HAP-1 (cell line): ENCODE results near the gene PCGF2.

Source experiments
- DNase-seq, 2 experiments: peaks; one replicate each; pipeline ENCODE4 v3.0.0-alpha.2; 2016 to 2020; ENCODE audit warnings: low spot score in 2 of 2
- H3K27me3 ChIP-seq: fragments of 250-450 bp; sonication (Bioruptor Pico); 2 replicates; pipeline ENCODE4 v1.5.1; 2020; ENCODE audit warnings: low read depth, mild to moderate bottlenecking, moderate library complexity
- H3K36me3 ChIP-seq: fragments of 250-450 bp; sonication (Bioruptor Pico); replicated peaks from 2 replicates; pipeline ENCODE4 v1.5.1; 2020; ENCODE audit warnings: mild to moderate bottlenecking
- H3K4me1 ChIP-seq: fragments of 250-450 bp; sonication (Bioruptor Pico); 2 replicates; pipeline ENCODE4 v1.5.1; 2020; ENCODE audit warnings: mild to moderate bottlenecking
- H3K4me3 ChIP-seq: fragments of 250-450 bp; sonication (Bioruptor Pico); 2 replicates; pipeline ENCODE4 v1.5.1; 2020; ENCODE audit warnings: mild to moderate bottlenecking, moderate library complexity
- H3K9me3 ChIP-seq: fragments of 250-450 bp; sonication (Bioruptor Pico); 2 replicates; pipeline ENCODE4 v1.5.1; 2020; ENCODE audit warnings: mild to moderate bottlenecking, moderate library complexity
- in situ Hi-C: fragments of 300-500 bp; cut with MboI; formaldehyde crosslinking; loops from 3 replicates; pipeline ENCODE4 v1.14.3; 2020; ENCODE audit warnings: low sequenced_read_pairs, inconsistent platforms, mixed read lengths

PCGF2 gene

GRCh38 chr17:38702916-38703741 lies 45.0 kb downstream of the PCGF2 start:
- peak in 1 of 2 experiments; percentile 51 for DNase-seq
- H3K9me3 ChIP-seq: no peaks in the 10 kb centered on the region
- peak overlapping the region; percentile 81 for H3K4me3 ChIP-seq
- peaks cover 3% of the 10 kb centered on the region for H3K4me1 ChIP-seq
- no peaks in the 10 kb centered on the region; the same call in none of the 2 replicates for H3K36me3 ChIP-seq
- H3K27me3 ChIP-seq: no peaks in the 10 kb centered on the region
- in situ Hi-C loops: no loop called here

GRCh38 chr17:38702166-38702915 lies 45.8 kb downstream of the PCGF2 start:
- in situ Hi-C loops: no loop called here
- H3K36me3 ChIP-seq: no peaks in the 10 kb centered on the region; the same call in 1 of the 2 replicates
- peak; percentile 86 to 93 for DNase-seq
- peaks cover 3% of the 10 kb centered on the region for H3K4me1 ChIP-seq
- no peaks in the 10 kb centered on the region for H3K9me3 ChIP-seq
- H3K4me3 ChIP-seq: peak overlapping the region; percentile 81
- no peaks in the 10 kb centered on the region for H3K27me3 ChIP-seq

GRCh38 chr17:38701504-38702165 lies 46.5 kb downstream of the PCGF2 start:
- DNase-seq: peak in 1 of 2 experiments; percentile 54
- Histone ChIP-seq H3K4me3 (peak overlapping the region; percentile 81), H3K4me1 (peaks cover 3% of the 10 kb centered on the region), H3K9me3 (no peaks in the 10 kb centered on the region), H3K27me3 (no peaks in the 10 kb centered on the region), H3K36me3 (no peaks in the 10 kb centered on the region; the same call in 1 of the 2 replicates)
- in situ Hi-C loops: no loop called here

- in situ Hi-C loops: no loop called here
- no peak overlapping the region for H3K4me3 ChIP-seq
- H3K27me3 ChIP-seq: no peaks in the 10 kb centered on the region
- no peaks in the 10 kb centered on the region for H3K9me3 ChIP-seq
- H3K4me1 ChIP-seq: peaks cover 3% of the 10 kb centered on the region; the same call in 1 of the 2 replicates
- DNase-seq: no peak
- H3K36me3 ChIP-seq: no peaks in the 10 kb centered on the region
These were observed 49.4 kb downstream of the PCGF2 start for GRCh38 chr17:38698760-38699159.

DNA sequence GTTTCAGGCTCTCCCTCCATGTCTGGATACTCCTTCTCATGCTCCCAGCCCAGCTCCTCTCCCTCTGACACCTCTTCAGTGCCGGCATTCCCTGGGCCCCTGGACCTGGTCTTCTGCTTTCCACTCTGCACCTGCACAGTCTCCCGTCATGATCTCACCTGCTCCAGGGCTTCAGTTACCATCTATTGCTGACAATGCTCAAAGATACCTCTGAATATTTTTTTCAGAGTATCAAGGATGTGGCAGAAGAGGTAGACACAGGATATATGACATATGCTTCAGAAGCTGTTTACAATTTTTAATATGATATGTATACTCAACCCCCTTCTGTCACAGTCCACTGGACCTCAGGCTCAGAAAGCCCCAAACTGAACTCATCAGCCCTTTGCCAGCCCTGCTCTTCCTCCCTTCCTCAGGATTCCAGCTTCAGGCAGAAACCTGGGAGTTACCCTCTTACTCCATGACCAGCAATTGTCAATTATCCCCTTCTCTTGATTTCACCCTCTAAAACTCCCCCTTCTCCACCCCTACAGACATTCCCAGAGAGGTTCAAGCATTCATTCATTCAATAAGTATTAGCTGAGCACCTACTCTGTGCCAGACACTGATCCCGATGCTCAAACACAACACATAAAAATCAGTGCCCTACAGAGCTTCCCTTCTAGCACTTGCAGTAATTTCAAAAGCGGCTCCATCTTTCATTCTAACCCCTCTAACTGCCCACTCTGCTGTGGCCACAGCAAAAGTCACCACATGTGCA lies 50.9 kb downstream of the PCGF2 start:
- no peaks in the 10 kb centered on the region for H3K36me3 ChIP-seq
- no peaks in the 10 kb centered on the region for H3K27me3 ChIP-seq
- in situ Hi-C loops: no loop called here

DNA sequence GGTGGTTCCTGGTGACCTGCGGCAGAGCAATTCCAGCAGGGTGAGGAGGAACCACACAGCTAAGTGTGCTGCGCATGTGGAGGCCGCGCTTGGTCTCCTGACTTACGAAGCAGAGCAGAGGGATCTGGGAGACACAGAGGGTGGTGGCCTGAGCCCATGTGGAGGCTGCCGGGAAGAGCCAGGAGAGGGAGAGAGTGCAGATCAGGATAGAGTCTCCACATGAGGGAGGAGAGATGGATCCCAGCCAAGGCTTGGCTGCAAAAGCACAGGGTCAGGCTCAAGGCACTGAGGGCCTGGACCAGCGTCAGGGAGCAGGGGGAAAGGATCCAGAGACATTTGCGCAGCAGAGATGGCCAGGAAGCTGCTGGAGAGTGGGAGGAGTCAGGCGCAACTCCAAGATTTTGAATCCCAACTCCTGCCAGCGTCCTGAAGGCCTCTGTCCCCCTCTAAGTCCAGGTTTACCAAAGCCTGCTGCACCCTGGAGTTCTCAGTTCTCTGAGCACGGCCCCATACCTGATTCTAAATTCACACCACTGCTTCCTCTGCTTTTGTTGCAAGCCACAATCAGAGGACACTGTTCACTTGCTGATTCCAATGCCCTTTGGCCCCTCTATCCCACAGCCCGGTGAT lies 54.3 kb downstream of the PCGF2 start:
- Histone ChIP-seq H3K27me3 (no peaks in the 10 kb centered on the region), H3K9me3 (no peaks in the 10 kb centered on the region), H3K4me1 (no peaks in the 10 kb centered on the region), H3K36me3 (no peaks in the 10 kb centered on the region), H3K4me3 (no peak overlapping the region)
- no peak for DNase-seq
- in situ Hi-C loops: no loop called here

More for the DNA sequence above, 50.9 kb downstream of the PCGF2 start:
- no peak for DNase-seq
- no peak overlapping the region for H3K4me3 ChIP-seq
- H3K4me1 ChIP-seq: no peaks in the 10 kb centered on the region
- no peaks in the 10 kb centered on the region for H3K9me3 ChIP-seq

GRCh38 chr17:38691154-38691553 lies 57.0 kb downstream of the PCGF2 start:
- DNase-seq: no peak
- Histone ChIP-seq H3K4me1 (no peaks in the 10 kb centered on the region), H3K27me3 (no peaks in the 10 kb centered on the region), H3K9me3 (no peaks in the 10 kb centered on the region), H3K36me3 (no peaks in the 10 kb centered on the region), H3K4me3 (no peak overlapping the region)
- in situ Hi-C loops: no loop called here

- in situ Hi-C loops: no loop called here
- H3K9me3 ChIP-seq: no peaks in the 10 kb centered on the region
- DNase-seq: no peak
- no peak overlapping the region for H3K4me3 ChIP-seq
- H3K27me3 ChIP-seq: no peaks in the 10 kb centered on the region
- H3K4me1 ChIP-seq: no peaks in the 10 kb centered on the region
- H3K36me3 ChIP-seq: no peaks in the 10 kb centered on the region
These were observed 57.8 kb downstream of the PCGF2 start for GRCh38 chr17:38690386-38690785.

GRCh38 chr17:38687286-38687685 lies 60.9 kb downstream of the PCGF2 start:
- Histone ChIP-seq H3K4me3 (no peak overlapping the region), H3K36me3 (no peaks in the 10 kb centered on the region), H3K27me3 (no peaks in the 10 kb centered on the region), H3K9me3 (no peaks in the 10 kb centered on the region), H3K4me1 (no peaks in the 10 kb centered on the region)
- no peak for DNase-seq
- in situ Hi-C loops: no loop called here

GRCh38 chr17:38685491-38685890 lies 62.6 kb downstream of the PCGF2 start:
- H3K27me3 ChIP-seq: no peaks in the 10 kb centered on the region
- in situ Hi-C loops: no loop called here
- H3K36me3 ChIP-seq: no peaks in the 10 kb centered on the region
- H3K9me3 ChIP-seq: no peaks in the 10 kb centered on the region
- H3K4me1 ChIP-seq: no peaks in the 10 kb centered on the region
- H3K4me3 ChIP-seq: no peak overlapping the region
- DNase-seq: no peak
